HEK293T (cell line): ENCODE results near the gene SH3GLB2.

Experiments
- ARNT ChIP-seq: fragments of 450-650 bp; IDR thresholded peaks from 2 replicates; pipeline ENCODE4 v1.6.1; 2017; ENCODE audit warnings: mild to moderate bottlenecking
- BHLHE40 ChIP-seq: fragments of 450-650 bp; IDR thresholded peaks from 2 replicates; pipeline ENCODE4 v1.6.1; 2016; ENCODE audit warnings: mild to moderate bottlenecking, moderate library complexity, borderline replicate concordance
- ELF4 ChIP-seq: fragments of 450-650 bp; IDR thresholded peaks from 2 replicates; pipeline ENCODE4 v1.6.1; 2017; ENCODE audit warnings: antibody characterized with exemption
- FOXK2 ChIP-seq: fragments of 450-650 bp; IDR thresholded peaks from 2 replicates; pipeline ENCODE4 v1.6.1; 2016; ENCODE audit warnings: mild to moderate bottlenecking
- FOXM1 ChIP-seq: fragments of 450-650 bp; IDR thresholded peaks from 2 replicates; pipeline ENCODE4 v1.6.1; 2017; ENCODE audit warnings: mild to moderate bottlenecking, borderline replicate concordance
- HDGF ChIP-seq: fragments of 450-650 bp; IDR thresholded peaks from 2 replicates; pipeline ENCODE4 v1.6.1; 2017; ENCODE audit warnings: antibody characterized with exemption, borderline replicate concordance
- L3MBTL2 ChIP-seq: fragments of 450-650 bp; conservative IDR thresholded peaks from 2 replicates; pipeline ENCODE4 v1.6.1; 2016; ENCODE audit warnings: mild to moderate bottlenecking
- NFRKB ChIP-seq: fragments of 450-650 bp; IDR thresholded peaks from 2 replicates; pipeline ENCODE4 v1.6.1; 2016; ENCODE audit warnings: mild to moderate bottlenecking, moderate library complexity
- PKNOX1 ChIP-seq: fragments of 450-650 bp; IDR thresholded peaks from 2 replicates; pipeline ENCODE4 v1.6.1; 2016
- SP1 ChIP-seq: fragments of 450-650 bp; IDR thresholded peaks from 2 replicates; pipeline ENCODE4 v1.6.1; 2017
- SUZ12 ChIP-seq: fragments of 450-650 bp; IDR thresholded peaks from 2 replicates; pipeline ENCODE4 v1.6.1; 2016; ENCODE audit warnings: mild to moderate bottlenecking
- TARDBP ChIP-seq: fragments of 450-650 bp; IDR thresholded peaks from 2 replicates; pipeline ENCODE4 v1.6.1; 2016
- ZNF384 ChIP-seq: fragments of 450-650 bp; IDR thresholded peaks from 2 replicates; pipeline ENCODE4 v1.6.1; 2016

- TF ChIP-seq TARDBP (no peak), NFRKB (no peak), ELF4 (no peak), SP1 (no peak), SUZ12 (no peak), FOXK2 (no peak), L3MBTL2 (no peak), ZNF384 (no peak), PKNOX1 (no peak), ARNT (no peak), FOXM1 (no peak), BHLHE40 (no peak), HDGF (no peak)
Observed at GRCh38 chr9:129033216-129033615, 5.1 kb upstream of the SH3GLB2 start.
